Mammary epithelial cell (primary cell): ENCODE data around the gene GABRG3.

Experiments used
- CTCF ChIP-seq, 2 donors: IDR thresholded peaks in 1 of 2; conservative IDR thresholded peaks in 1 of 2; 2 replicates each; pipeline ENCODE4 v1.5.1; 2011 to 2012; ENCODE audit warnings: inconsistent platforms in 2 of 2, low read length in 2 of 2, mild to moderate bottlenecking in 2 of 2, control low read depth in 1 of 2, low read depth in 1 of 2; ENCODE audit not compliant: insufficient read depth in 1 of 2; ENCODE audit errors: extremely low read depth in 1 of 2
- EZH2 ChIP-seq: IDR thresholded peaks from 2 replicates; pipeline ENCODE4 v1.6.1; 2012; ENCODE audit warnings: low read length, inconsistent platforms, borderline replicate concordance

GRCh38 chr15:27027229-27027628, 56.2 kb downstream of the GABRG3 start:
- TF ChIP-seq CTCF (conservative IDR thresholded peaks at IDR 0.05 in 1 of 2, IDR thresholded peaks at IDR 0.05 in 1 of 2; ENCODE audit: extremely low read depth in 1 of 2, insufficient read depth in 1 of 2, low read depth in 1 of 2, low read length in 2 of 2) = no peak
- TF ChIP-seq EZH2 = no peak
